Common myeloid progenitor, CD34-positive (primary cell): ENCODE measurements around the gene TMPRSS5.

Experiments
- CTCF ChIA-PET: fragments of 350-600 bp; sonication (Branson Sonifier 250); formaldehyde crosslinking; loops from one replicate; lab custom pipeline; 2021; ENCODE audit warnings: antibody characterized with exemption; lab: Charles Lee
- POLR2A ChIA-PET: fragments of 350-600 bp; sonication (Branson Sonifier 250); formaldehyde crosslinking; loops from one replicate; lab custom pipeline; 2021; ENCODE audit warnings: antibody characterized with exemption; lab: Charles Lee
- DNase-seq, 3 donors: peaks; one replicate each; pipeline versions ENCODE4 v3.0.0 to v3.0.0-alpha.2; 2013
- H3K27ac ChIP-seq, 2 experiments: 1 replicate in 1 of 2; 2 replicates in 1 of 2; pipeline ENCODE4 v1.7.0; 2013; ENCODE audit warnings: inconsistent platforms in 2 of 2, low read length in 2 of 2, mild to moderate bottlenecking in 2 of 2, low read depth in 1 of 2, moderate library complexity in 1 of 2; ENCODE audit not compliant: severe bottlenecking in 2 of 2, insufficient read depth in 1 of 2, poor library complexity in 1 of 2
- H3K27me3 ChIP-seq, 5 experiments: replicated peaks in 2 of 5; 1 replicate in 3 of 5; 2 replicates in 2 of 5; pipeline versions ENCODE4 v1.6.1 to v1.7.0; 2013; ENCODE audit warnings: low read length in 4 of 5, mild to moderate bottlenecking in 2 of 5, moderate library complexity in 2 of 5, inconsistent platforms in 1 of 5; ENCODE audit not compliant: insufficient read depth in 5 of 5, control insufficient read depth in 4 of 5
- H3K36me3 ChIP-seq, 4 experiments: 1 replicate in 2 of 4; 2 replicates in 2 of 4; pipeline versions ENCODE4 v1.6.1 to v1.7.0; 2013; ENCODE audit warnings: low read length in 3 of 4, control low read depth in 1 of 4, mild to moderate bottlenecking in 1 of 4; ENCODE audit not compliant: control insufficient read depth in 4 of 4, insufficient read depth in 4 of 4
- H3K4me1 ChIP-seq, 4 experiments: 1 replicate in 3 of 4; 2 replicates in 1 of 4; pipeline versions ENCODE4 v1.6.1 to v1.7.1; 2013; ENCODE audit warnings: low read length in 3 of 4, mild to moderate bottlenecking in 3 of 4, control low read depth in 1 of 4, inconsistent platforms in 1 of 4, moderate library complexity in 1 of 4; ENCODE audit not compliant: control insufficient read depth in 4 of 4, insufficient read depth in 4 of 4; ENCODE audit errors: control extremely low read depth in 1 of 4
- H3K4me3 ChIP-seq, 7 experiments: 1 replicate in 4 of 7; 2 replicates in 3 of 7; pipeline versions ENCODE4 v1.5.1 to v1.7.0; 2013; ENCODE audit warnings: mild to moderate bottlenecking in 7 of 7, low read length in 6 of 7, moderate library complexity in 6 of 7, inconsistent platforms in 2 of 7, low read depth in 2 of 7, control low read depth in 1 of 7; ENCODE audit not compliant: insufficient read depth in 4 of 7, control insufficient read depth in 1 of 7; ENCODE audit errors: extremely low read depth in 1 of 7
- H3K9me3 ChIP-seq, 5 experiments: 1 replicate in 4 of 5; 2 replicates in 1 of 5; pipeline versions ENCODE4 v1.6.1 to v1.7.1; 2013; ENCODE audit warnings: low read length in 4 of 5, mild to moderate bottlenecking in 2 of 5, inconsistent platforms in 1 of 5, low read depth in 1 of 5, moderate library complexity in 1 of 5; ENCODE audit not compliant: control insufficient read depth in 4 of 5, insufficient read depth in 2 of 5; ENCODE audit errors: control extremely low read depth in 1 of 5
- WGBS: methylation state at CpG from one replicate; pipeline ENCODE4 v1.1.5; 2013; ENCODE audit not compliant: insufficient coverage; 5-methylcytosine and 5-hydroxymethylcytosine counted together

TMPRSS5 gene

DNA sequence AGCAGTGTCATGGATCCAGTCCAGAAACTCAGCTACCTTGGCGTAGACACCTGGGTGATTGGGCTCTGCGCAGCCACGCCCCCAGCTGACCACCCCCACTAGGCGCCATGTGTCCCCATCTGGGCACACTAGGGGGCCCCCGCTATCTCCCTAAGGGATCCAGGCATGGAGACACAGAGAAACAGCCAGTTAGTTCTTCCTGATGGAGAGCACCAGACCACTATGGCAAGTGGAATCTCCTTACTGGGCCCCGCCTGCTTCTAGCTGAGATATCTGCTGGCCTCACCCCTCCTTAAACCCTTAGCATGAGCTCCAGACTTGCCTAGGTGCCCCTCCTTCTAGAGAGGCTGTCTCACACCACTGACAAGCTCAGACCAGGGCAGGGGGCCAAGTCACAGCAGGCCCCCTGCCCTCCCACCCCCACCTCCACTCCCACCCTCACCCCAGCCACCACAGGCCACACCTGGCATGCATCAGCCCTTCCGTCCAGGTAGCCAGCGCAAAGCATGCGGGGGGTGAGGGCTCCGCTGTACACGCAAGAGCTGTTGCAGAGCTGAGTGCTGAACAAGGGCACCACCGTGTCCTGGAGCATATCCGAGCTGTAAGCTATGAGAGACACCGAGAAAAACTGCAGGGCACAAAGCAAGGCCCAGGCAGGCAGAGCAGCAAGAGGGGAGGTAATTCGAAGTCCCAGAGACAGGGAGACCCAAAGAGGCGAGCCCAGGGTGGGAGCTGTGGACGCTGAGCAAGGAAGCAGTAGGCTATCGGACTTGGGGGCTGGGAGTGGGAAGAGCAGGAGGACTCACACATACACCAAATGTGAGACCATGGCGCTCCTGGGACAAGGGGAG, 16.1 kb downstream of the TMPRSS5 start:
- DNase-seq: no peak
- H3K9me3 ChIP-seq: no peaks in the 10 kb centered on the region
- no peaks in the 10 kb centered on the region for H3K27me3 ChIP-seq
- H3K27ac ChIP-seq: no peak overlapping the region
- no peak overlapping the region for H3K4me3 ChIP-seq
- ChIA-PET CTCF (interaction anchor here (1.2 kb wide), 1 partner anchor 16 kb away, joined by 4 read pairs; no protein-coding TSS in a partner anchor), POLR2A (no interaction called here)
- H3K36me3 ChIP-seq: no peaks in the 10 kb centered on the region
- WGBS: 97% methylated on average over 19 of the region's 19 CpGs
- H3K4me1 ChIP-seq: no peaks in the 10 kb centered on the region

DNA sequence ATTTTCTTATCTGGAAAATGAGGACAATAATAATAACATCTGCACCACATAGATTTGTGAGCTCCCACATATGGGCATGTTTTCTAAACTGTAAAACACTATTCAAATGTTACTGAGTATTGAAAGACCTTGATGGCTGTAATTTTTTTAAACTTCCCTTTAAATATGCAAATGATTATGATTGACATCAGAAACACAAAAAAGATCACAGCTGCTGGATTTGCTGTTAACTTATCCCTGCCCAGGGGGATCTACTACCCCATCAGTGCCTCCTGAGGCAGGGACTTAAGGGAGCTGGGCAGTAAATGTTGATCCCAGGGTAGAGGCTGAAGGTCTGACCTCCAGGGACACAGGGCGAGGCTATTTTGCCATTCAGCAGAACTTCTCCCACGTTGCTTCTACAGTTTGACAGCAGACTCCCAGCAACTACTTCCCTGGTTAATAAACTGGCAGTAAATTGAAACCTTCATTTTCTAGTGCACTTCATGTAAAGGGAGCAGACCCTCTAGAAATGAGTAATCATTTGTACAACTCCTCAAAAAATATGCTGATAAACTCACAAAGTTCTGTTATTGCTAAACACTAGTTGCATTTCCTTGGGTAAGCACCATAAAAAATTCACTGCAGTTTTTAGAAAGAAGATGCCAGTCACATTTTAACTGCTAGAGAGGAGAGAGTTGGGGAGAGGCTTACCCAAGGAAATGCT, 20.3 kb downstream of the TMPRSS5 start:
- peaks cover 0 to 2% (median 0%) of the 10 kb centered on the region in 5 experiments for H3K27me3 ChIP-seq
- ChIA-PET POLR2A (no interaction called here), CTCF (interaction anchor here (1.0 kb wide), 1 partner anchor 14 kb away, joined by 3 read pairs; no protein-coding TSS in a partner anchor)
- H3K27ac ChIP-seq: no peak overlapping the region
- H3K4me3 ChIP-seq: no peak overlapping the region
- WGBS: 69% methylated on average over 2 of the region's 2 CpGs
- no peaks in the 10 kb centered on the region for H3K36me3 ChIP-seq
- H3K9me3 ChIP-seq: no peaks in the 10 kb centered on the region
- H3K4me1 ChIP-seq: no peaks in the 10 kb centered on the region
- no peak for DNase-seq

DNA sequence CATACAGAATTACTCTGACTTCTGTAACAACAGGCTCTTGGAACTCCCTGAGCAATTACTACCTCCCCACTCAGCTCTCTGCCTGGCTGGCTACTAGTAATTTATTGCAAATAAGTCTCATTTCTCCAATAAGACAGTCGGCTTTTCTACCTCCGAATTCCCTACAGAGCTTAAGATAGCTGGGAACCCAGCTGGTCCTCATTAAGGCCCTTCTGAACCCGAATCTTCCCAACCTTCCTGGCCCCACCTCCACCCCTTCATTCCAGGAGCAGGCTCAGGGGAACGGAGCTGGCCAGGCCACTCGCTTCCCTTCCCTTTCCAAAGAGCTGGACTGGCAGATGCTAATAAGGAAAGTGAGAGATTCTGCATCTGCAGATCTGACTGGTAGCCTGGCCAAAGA, 21.6 kb downstream of the TMPRSS5 start:
- no peak for DNase-seq
- Histone ChIP-seq H3K36me3 (no peaks in the 10 kb centered on the region), H3K27ac (no peak overlapping the region), H3K4me3 (no peak overlapping the region), H3K27me3 (peaks cover 0 to 2% (median 0%) of the 10 kb centered on the region in 5 experiments), H3K9me3 (no peaks in the 10 kb centered on the region), H3K4me1 (no peaks in the 10 kb centered on the region)
- ChIA-PET CTCF (no interaction called here), POLR2A (no interaction called here)
- 76% methylated on average over 3 of the region's 5 CpGs for WGBS

DNA sequence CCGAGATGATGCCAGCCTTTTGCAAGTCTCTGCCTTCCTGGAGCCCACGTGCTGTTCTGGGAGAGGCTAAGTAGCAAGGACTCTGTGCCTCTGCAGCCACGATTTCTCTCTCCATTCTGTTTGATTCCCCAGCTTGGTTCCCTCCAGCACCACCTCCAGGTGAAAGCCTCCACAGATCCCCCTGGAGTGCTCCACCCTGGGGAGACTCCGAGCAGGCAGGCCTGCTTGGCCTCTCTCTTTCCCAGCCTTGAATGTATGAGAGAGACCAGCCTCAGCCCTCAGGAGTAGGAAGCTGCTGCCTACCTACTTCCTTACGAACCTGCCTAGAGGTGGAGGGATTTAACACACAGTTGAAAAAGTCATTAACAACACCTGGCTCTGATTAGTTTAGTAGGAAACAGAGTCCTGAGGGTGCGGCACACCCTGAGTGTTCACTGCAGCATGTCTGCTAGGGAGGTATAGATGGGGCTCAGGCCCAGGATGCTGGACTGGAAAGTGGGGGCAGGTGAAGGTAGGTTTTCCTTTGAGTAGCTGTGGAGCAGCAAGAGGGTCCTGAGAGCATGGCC, 22.5 kb downstream of the TMPRSS5 start:
- whole genome bisulfite sequencing: 98% methylated on average over 4 of the region's 6 CpGs
- no peak overlapping the region for H3K4me3 ChIP-seq

DNA sequence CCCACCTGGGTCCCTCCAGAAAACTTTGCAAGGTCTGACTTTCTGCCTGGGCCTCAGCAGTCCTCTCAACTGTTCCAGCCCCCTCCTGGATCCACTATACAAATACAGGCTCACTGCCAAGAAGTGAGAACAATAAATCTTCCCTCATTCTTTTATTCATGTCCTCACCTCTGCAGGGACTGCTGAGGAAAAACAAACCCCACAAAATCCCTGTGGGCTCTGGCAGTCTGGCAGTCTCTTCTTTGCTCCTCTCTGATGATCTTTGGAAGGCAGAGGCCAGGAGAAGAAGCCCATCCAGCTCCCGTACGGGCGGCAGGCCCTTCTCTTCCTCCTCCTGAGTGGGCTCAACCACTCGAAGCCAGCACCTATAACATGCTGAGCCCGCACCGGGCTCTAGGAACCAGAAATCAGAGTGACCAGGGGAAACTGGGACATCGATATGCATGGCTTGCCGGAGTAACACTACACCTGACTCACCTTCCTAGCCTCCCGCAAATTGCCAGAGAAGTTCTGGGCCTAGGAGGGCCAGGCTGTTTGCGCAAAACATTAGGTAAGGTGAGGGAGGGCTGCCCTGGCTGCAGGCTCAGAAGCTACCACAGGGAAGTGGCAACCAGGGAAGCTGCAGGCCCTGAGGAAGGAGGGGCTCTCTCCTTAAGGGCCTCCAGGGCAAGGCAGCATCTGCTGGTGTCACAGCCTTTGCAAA, 24.2 kb downstream of the TMPRSS5 start:
- no peak overlapping the region for H3K4me3 ChIP-seq
- H3K9me3 ChIP-seq: no peaks in the 10 kb centered on the region
- ChIA-PET POLR2A (no interaction called here), CTCF (interaction anchor here (1.9 kb wide), 1 partner anchor 9 kb away, joined by 4 read pairs; no protein-coding TSS in a partner anchor)
- no peak overlapping the region for H3K27ac ChIP-seq
- peaks cover 0 to 5% (median 0%) of the 10 kb centered on the region in 5 experiments for H3K27me3 ChIP-seq
- DNase-seq: no peak
- no peaks in the 10 kb centered on the region for H3K4me1 ChIP-seq
- 100% methylated on average over 5 of the region's 10 CpGs for WGBS
- no peaks in the 10 kb centered on the region for H3K36me3 ChIP-seq

More for the DNA sequence above, 22.5 kb downstream of the TMPRSS5 start:
- peaks cover 0 to 2% (median 0%) of the 10 kb centered on the region in 5 experiments for H3K27me3 ChIP-seq
- H3K4me1 ChIP-seq: no peaks in the 10 kb centered on the region
- CTCF ChIA-PET: no interaction called here
- no peaks in the 10 kb centered on the region for H3K36me3 ChIP-seq
- POLR2A ChIA-PET: no interaction called here
- no peak for DNase-seq
- H3K27ac ChIP-seq: no peak overlapping the region
- H3K9me3 ChIP-seq: no peaks in the 10 kb centered on the region

DNA sequence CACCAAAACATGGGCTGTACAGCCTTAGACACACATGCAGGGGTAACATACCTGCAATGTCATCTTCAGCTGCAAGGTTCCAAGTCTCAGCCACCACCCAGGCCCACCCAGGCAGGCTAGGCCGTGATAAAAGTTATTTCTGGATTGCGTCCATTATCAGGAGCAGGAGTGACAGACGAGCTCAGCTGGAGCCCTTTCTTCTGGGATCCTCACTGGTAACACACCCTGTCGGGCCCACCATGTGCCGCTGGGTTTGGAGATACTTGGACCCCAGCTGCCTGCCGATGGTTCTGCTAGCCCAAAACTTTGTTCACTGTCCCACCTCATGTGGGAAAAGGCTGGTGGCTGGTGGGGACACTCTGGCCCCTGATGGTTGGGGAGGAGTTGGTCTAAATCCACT, 24.8 kb downstream of the TMPRSS5 start:
- Histone ChIP-seq H3K9me3 (no peaks in the 10 kb centered on the region), H3K27me3 (peaks cover 0 to 5% (median 0%) of the 10 kb centered on the region in 5 experiments), H3K4me1 (no peaks in the 10 kb centered on the region), H3K4me3 (no peak overlapping the region), H3K36me3 (no peaks in the 10 kb centered on the region), H3K27ac (no peak overlapping the region)
- DNase-seq: no peak
- 96% methylated on average over 5 of the region's 6 CpGs for WGBS
- CTCF ChIA-PET: interaction anchor here (1.9 kb wide), 1 partner anchor 8 kb away, joined by 4 read pairs; no protein-coding TSS in a partner anchor
- POLR2A ChIA-PET: no interaction called here
